Stimulated activated CD4-positive, alpha-beta T cell treated with anti-CD3 and anti-CD28 coated beads, Interleukin-4, amount 100 ng/mL, for 48 hours (primary cell): ENCODE results near the gene TAMM41.
A peak's percentile ranks its signal among the peaks of the same experiment; 100 is the strongest.
"Not testable (repeated sequence)": the region's sequence is repeated elsewhere in the genome, so short reads cannot be mapped to it uniquely, and the experiment has no call there.

Experiments
- DNase-seq, 2 donors: peaks; one replicate each; pipeline ENCODE4 v3.0.0-alpha.2; 2020; ENCODE audit warnings: low read depth in 2 of 2

Gene TAMM41, protein sequence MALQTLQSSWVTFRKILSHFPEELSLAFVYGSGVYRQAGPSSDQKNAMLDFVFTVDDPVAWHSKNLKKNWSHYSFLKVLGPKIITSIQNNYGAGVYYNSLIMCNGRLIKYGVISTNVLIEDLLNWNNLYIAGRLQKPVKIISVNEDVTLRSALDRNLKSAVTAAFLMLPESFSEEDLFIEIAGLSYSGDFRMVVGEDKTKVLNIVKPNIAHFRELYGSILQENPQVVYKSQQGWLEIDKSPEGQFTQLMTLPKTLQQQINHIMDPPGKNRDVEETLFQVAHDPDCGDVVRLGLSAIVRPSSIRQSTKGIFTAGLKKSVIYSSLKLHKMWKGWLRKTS

GRCh38 chr3:11846281-11847266 lies at the start of gene TAMM41:
Gene TAMM41, minus strand, starts transcription at chr3:11846885. Its CDS starts 249 bp downstream, at chr3:11846636.
- peak; percentile 78 to 90 for DNase-seq

GRCh38 chr3:11878837-11879236 lies 32.2 kb upstream of the TAMM41 start:
- no peak for DNase-seq

- DNase-seq = not testable (repeated sequence)
Observed at GRCh38 chr3:11874707-11875106, 28.0 kb upstream of the TAMM41 start.

DNA sequence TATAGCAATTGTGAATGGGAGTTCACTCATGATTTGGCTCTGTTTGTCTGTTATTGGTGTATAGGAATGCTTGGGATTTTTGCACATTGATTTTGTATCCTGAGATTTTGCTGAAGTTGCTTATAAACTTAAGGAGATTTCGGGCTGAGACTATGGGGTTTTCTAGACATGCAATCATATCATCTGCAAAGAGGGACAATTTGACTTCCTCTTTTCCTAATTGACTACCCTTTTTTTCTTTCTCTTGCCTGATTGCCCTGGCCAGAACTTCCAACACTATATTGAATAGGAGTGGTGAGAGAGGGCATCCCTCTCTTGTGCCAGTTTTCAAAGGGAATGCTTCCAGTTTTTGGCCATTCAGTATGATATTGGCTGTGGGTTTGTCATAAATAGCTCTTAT lies 17.1 kb upstream of the TAMM41 start:
- DNase-seq = not testable (repeated sequence)

GRCh38 chr3:11862584-11862983 lies 15.9 kb upstream of the TAMM41 start:
- DNase-seq = not testable (repeated sequence)

DNA sequence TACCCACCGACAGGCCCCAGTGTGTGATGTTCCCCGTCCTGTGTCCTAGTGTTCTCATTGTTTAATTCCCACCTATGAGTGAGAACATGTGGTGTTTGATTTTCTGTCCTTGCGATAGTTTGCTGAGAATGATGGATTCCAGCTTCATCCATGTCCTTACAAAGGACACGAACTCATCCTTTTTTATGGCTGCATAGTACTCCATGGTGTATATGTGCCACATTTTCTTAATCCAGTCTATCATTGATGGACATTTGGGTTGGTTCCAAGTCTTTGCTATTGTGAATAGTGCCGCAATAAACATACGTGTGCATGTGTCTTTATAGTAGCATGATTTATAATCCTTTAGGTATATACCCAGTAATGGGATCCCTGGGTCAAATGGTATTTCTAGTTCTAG lies 15.5 kb upstream of the TAMM41 start:
- DNase-seq = not testable (repeated sequence)

GRCh38 chr3:11860213-11860612 lies 13.5 kb upstream of the TAMM41 start:
- DNase-seq = not testable (repeated sequence)

DNA sequence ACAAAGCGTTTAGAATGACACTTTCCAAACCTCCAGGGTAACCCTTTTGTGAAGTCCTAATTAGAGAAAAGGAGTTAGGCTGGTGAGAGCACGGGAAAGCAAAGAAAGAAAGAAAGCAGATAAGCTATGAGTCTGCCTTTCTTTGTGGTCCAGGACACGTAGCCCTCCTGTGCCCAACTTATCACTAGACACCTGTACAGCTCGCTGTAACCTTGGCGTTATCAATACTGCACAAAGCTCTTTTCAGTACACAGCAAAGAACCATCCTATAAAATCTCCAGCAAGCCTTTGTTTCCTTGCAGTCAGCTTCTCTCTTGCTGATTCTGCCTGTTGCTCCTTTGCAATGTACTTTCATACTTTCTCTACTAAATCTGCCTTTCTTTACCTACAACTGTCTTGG lies 6.8 kb upstream of the TAMM41 start:
- no peak for DNase-seq

GRCh38 chr3:11850003-11850402 lies 3.3 kb upstream of the TAMM41 start:
- no peak for DNase-seq

- no peak for DNase-seq
Observed at GRCh38 chr3:11847607-11848006, 922 bp upstream of the TAMM41 start.

GRCh38 chr3:11845651-11846050 lies 1.0 kb downstream of the TAMM41 start:
- no peak for DNase-seq

- DNase-seq = no peak
Observed at GRCh38 chr3:11844891-11845290, 1.8 kb downstream of the TAMM41 start.

GRCh38 chr3:11835028-11835639 lies 11.6 kb downstream of the TAMM41 start:
- no peak for DNase-seq

DNA sequence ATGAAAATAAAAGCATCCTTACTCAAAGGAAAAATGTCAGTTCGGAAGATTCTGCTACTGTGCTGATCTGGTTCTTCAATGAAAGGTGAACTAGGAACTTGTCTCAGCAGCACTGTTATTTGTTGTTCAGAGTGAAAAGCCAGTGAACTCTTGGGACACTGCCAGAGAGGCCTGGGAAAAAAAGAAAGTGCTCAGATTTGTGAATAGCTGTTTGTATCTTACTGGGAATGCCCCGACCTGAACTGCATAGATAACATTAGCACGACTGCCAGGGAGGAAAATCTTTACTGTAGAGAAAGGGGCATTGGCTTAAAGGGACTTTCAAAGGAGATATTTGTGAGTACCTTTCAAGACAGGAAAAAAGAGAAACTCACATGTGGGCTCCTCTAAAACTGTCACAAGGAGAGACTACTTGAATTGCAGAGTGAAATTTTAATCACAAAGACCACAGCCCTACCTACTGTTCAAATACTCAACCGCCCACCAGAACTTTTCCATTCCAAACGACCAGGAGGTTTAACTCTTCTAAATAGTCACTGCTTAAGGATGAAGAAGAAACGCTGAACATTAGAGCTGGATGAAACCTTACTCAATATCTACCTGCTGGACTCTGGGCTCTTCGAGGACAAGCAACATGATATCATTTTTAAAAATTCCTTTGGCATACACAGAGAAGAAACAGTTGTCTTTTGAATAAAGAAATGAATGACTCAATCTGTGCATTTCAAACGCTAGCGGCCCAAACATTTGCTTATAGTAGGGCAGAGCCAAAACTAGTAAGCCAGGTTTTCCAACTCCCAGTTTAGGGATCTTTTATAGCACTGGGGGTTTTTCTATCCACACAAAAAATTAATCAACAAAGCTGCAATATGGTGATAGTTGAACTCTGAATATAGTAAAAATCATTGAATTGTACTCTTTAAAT lies 13.4 kb downstream of the TAMM41 start:
- DNase-seq = no peak

- DNase-seq = no peak
Observed at GRCh38 chr3:11829416-11829815, 17.3 kb downstream of the TAMM41 start.

- no peak for DNase-seq
Observed at GRCh38 chr3:11826628-11827265, 19.9 kb downstream of the TAMM41 start.

DNA sequence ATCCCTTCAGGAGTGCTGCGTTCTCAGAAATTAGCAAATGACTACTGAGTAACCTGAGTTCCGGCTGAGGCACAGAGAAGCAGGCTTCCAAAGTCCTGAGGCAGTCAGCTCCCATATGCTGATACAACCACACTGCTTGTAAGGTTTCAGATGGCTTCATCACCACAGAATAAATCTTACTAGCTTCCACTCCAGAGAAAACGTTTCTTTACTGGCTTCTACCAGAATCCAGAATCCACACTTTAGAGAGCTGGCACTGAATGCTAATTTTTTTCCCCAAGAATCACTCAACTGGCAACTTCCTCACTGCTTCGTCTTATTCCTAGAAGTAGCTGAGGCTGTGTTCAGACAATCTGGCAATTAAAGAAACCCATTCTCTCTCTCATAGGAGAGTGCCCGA lies 21.4 kb downstream of the TAMM41 start:
- DNase-seq = no peak

DNA sequence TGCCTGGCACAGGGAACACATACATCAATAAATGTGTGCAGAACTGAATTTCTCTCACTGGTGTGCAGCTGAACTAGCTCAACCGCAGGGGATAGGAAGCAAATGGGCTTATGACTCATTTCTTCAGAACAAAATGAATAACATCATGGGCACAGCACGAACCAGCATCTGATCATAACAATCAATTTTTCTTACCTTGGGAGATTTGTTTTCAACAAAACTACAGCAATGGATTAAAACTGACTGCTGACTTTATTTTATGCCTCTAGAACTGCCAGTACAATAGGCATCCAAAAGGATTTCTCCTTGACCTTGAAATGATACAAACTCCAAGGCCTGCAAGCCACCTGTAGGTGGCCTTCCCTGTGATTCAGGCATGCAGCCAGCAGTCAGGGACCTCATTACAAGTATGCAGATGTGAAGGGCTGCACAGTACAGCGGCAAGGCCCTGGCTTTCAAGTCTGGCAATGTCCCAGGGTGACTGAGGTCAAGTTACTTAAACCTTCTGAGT lies 26.1 kb downstream of the TAMM41 start:
- DNase-seq = no peak

- DNase-seq = no peak
Observed at GRCh38 chr3:11819146-11819689, 27.5 kb downstream of the TAMM41 start.

DNA sequence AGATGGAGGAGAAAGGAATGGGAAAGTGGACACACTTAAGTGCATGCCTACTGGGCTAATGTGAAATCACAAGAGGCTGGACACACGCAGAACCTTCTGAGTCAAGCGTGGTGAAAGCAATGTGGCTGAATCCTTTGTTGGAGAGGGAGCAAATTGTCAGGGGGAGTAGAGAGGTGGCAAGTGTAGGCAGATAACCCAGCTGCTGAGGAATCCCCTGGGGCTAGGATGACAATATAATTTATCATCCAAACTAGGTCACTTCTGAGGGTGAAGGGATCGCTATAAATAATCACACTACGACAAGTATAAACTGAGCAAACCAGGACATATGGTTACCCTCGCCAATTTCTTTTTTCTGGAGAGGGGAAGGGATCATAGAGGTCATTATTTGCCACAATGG lies 28.7 kb downstream of the TAMM41 start:
- DNase-seq = no peak
